ENCODE data around the gene GCNT1.
"Not testable (repeated sequence)": the region's sequence is repeated elsewhere in the genome, so short reads cannot be mapped to it uniquely, and the experiment has no call there.

Gene GCNT1

GRCh38 chr9:76464706-76465105 lies 5.7 kb downstream of the GCNT1 start:
- no peak overlapping the region for H3K27ac ChIP-seq (ENCODE audit: low read length)
- no peaks in the 10 kb centered on the region for H3K9me3 ChIP-seq (ENCODE audit: control insufficient read depth in 1 of 2, low read length in 2 of 2)
- H3K27me3 ChIP-seq (ENCODE audit: low read depth, low read length): no peaks in the 10 kb centered on the region
- H3K36me3 ChIP-seq (ENCODE audit: control insufficient read depth in 1 of 2, insufficient read depth in 2 of 2, low read length in 2 of 2): no peaks in the 10 kb centered on the region
- no peak overlapping the region for H3K4me3 ChIP-seq (ENCODE audit: low read depth in 1 of 2, low read length in 2 of 2)
- H3K4me1 ChIP-seq (ENCODE audit: control insufficient read depth in 1 of 2, insufficient read depth in 2 of 2, low read length in 2 of 2): peaks cover 0 to 5% of the 10 kb centered on the region in 2 donors

DNA sequence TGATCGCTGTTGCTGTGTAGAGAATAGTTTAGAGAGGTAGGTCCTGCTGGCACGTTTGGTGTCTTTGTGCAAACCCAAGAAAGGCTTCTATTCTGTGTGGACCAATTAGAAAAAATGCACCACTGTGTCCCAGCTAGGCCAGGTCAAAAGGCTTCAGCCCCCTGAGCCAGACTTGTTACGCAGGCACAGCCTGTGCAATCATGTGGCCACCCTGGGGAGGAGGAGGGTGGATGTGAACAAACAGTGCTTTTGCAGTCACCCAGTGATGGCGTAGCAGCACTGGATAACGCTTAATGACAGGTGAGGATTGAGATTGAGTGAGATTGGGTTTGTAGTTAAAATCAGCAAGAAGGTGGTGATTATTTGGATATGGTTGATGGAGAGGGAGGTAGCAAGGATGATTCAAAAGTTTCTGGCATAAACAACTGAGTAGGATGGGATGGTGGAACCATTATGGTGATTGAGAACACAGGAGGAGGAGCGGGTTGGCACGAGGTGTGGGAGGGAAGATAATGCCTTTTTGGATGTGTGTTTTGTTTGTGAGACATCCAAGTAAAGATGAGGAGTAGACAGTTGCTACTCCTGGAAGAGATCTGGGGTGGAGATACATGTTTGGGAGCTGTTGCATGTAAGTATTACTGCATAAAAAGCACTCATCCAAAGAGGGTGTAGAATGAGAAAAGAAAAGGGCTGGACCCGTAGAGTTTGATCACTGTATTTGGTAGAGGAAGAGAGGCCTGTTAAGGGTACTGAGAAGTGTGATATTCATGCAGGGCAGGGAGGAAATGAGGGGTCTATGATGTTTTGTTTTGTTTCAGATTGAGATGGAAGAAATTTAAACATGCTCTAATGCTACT lies 6.7 kb downstream of the GCNT1 start:
- Histone ChIP-seq H3K27me3 (ENCODE audit: low read depth, low read length) (no peaks in the 10 kb centered on the region), H3K27ac (ENCODE audit: low read length) (no peak overlapping the region), H3K36me3 (ENCODE audit: control insufficient read depth in 1 of 2, insufficient read depth in 2 of 2, low read length in 2 of 2) (no peaks in the 10 kb centered on the region)

DNA sequence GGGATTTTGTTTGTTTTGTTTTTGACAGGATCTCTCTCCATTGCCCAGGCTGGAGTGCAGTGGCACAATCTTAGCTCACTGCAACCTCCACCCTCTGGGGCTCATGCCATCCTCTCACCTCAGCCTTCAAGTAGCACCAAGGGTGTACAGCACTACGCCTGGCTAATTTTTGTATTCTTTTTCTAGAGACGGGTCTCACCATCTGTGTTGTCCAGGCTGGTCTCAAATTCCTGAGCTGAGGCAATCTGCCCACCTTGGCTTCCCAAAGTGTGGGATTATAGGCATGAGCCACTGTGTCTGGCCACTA lies 7.3 kb downstream of the GCNT1 start:
- no peaks in the 10 kb centered on the region for H3K4me1 ChIP-seq (ENCODE audit: control insufficient read depth in 1 of 2, insufficient read depth in 2 of 2, low read length in 2 of 2)
- no peaks in the 10 kb centered on the region for H3K36me3 ChIP-seq (ENCODE audit: control insufficient read depth in 1 of 2, insufficient read depth in 2 of 2, low read length in 2 of 2)
- no peaks in the 10 kb centered on the region for H3K27me3 ChIP-seq (ENCODE audit: low read depth, low read length)
- H3K27ac ChIP-seq (ENCODE audit: low read length): no peak overlapping the region
- H3K9me3 ChIP-seq (ENCODE audit: control insufficient read depth in 1 of 2, low read length in 2 of 2): no peaks in the 10 kb centered on the region
- no peak overlapping the region for H3K4me3 ChIP-seq (ENCODE audit: low read depth in 1 of 2, low read length in 2 of 2)

More for the DNA sequence above, 6.7 kb downstream of the GCNT1 start:
- Histone ChIP-seq H3K9me3 (ENCODE audit: control insufficient read depth in 1 of 2, low read length in 2 of 2) (no peaks in the 10 kb centered on the region), H3K4me1 (ENCODE audit: control insufficient read depth in 1 of 2, insufficient read depth in 2 of 2, low read length in 2 of 2) (no peaks in the 10 kb centered on the region), H3K4me3 (ENCODE audit: low read depth in 1 of 2, low read length in 2 of 2) (no peak overlapping the region)

DNA sequence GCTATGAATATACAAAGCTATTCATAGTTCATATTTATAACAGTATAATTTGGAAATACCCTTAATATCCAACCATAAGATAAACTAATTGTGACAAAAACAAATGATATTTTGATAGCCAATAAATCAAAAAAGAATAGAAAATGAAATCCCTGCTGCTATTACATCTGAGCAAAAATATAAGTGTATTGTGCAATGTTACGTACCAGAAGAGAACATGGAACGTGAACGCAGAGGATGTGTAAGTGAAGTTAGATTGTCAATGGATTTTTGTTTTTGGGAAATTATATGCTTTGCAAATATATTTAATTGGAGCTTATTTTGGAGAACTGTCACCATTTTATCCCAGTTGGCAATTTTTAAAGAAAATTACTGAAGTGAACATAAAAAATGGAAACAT lies 15.4 kb downstream of the GCNT1 start:
- H3K4me1 ChIP-seq (ENCODE audit: control insufficient read depth in 1 of 2, insufficient read depth in 2 of 2, low read length in 2 of 2): peaks cover 0 to 3% of the 10 kb centered on the region in 2 donors
- H3K27me3 ChIP-seq (ENCODE audit: low read depth, low read length): no peaks in the 10 kb centered on the region
- H3K36me3 ChIP-seq (ENCODE audit: control insufficient read depth in 1 of 2, insufficient read depth in 2 of 2, low read length in 2 of 2): no peaks in the 10 kb centered on the region
- H3K9me3 ChIP-seq (ENCODE audit: control insufficient read depth in 1 of 2, low read length in 2 of 2): no peaks in the 10 kb centered on the region
- no peak overlapping the region for H3K27ac ChIP-seq (ENCODE audit: low read length)
- H3K4me3 ChIP-seq (ENCODE audit: low read depth in 1 of 2, low read length in 2 of 2): no peak overlapping the region

- no peak overlapping the region for H3K4me3 ChIP-seq (ENCODE audit: low read depth in 1 of 2, low read length in 2 of 2)
- peaks cover 0 to 3% of the 10 kb centered on the region in 2 donors for H3K4me1 ChIP-seq (ENCODE audit: control insufficient read depth in 1 of 2, insufficient read depth in 2 of 2, low read length in 2 of 2)
- H3K36me3 ChIP-seq (ENCODE audit: control insufficient read depth in 1 of 2, insufficient read depth in 2 of 2, low read length in 2 of 2): no peaks in the 10 kb centered on the region
- H3K27ac ChIP-seq (ENCODE audit: low read length): no peak overlapping the region
- H3K9me3 ChIP-seq (ENCODE audit: control insufficient read depth in 1 of 2, low read length in 2 of 2): no peaks in the 10 kb centered on the region
- no peaks in the 10 kb centered on the region for H3K27me3 ChIP-seq (ENCODE audit: low read depth, low read length)
Measured at GRCh38 chr9:76475686-76476085, 16.7 kb downstream of the GCNT1 start.

DNA sequence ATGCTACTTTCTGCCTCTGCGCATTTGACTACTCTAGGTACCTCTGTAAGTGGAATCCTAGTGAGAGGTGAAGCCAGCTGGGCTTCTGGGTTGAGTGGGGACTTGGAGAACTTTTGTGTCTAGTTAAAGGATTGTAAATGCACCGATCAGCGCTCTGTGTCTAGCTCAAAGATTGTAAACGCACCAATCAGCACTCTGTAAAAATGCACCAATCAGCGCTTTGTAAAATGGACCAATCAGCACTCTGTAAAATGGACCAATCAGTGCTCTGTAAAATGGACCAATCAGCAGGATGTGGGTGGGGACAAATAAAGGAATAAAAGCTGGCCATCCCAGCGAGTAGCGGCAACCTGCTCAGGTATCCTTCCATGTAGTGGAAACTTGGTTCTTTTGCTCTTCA lies 18.8 kb downstream of the GCNT1 start:
- not testable (repeated sequence) for H3K4me1 ChIP-seq (ENCODE audit: control insufficient read depth in 1 of 2, insufficient read depth in 2 of 2, low read length in 2 of 2); H3K27ac ChIP-seq (ENCODE audit: low read length); H3K4me3 ChIP-seq (ENCODE audit: low read depth in 1 of 2, low read length in 2 of 2); H3K36me3 ChIP-seq (ENCODE audit: control insufficient read depth in 1 of 2, insufficient read depth in 2 of 2, low read length in 2 of 2); H3K27me3 ChIP-seq (ENCODE audit: low read depth, low read length); H3K9me3 ChIP-seq (ENCODE audit: control insufficient read depth in 1 of 2, low read length in 2 of 2)

DNA sequence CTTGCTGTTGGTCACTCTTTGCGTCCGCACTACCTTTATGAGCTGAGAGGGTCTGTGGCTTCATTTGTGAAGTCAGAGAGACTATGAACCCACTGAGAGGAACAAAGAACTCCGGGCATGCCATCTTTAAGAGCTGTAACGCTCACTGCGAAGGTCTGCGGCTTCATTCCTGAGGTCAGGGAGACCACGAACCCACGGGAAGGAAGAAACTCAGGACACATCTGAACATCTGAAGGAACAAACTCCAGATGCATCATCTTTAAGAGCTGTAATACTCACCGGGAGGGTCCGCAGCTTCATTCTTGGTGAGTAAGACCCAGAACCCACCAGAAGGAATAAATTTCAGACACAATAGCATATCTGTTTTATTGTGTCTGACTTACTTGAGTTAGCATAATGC lies 19.2 kb downstream of the GCNT1 start:
- H3K27ac ChIP-seq (ENCODE audit: low read length): no peak overlapping the region
- no peaks in the 10 kb centered on the region for H3K9me3 ChIP-seq (ENCODE audit: control insufficient read depth in 1 of 2, low read length in 2 of 2)
- no peak overlapping the region for H3K4me3 ChIP-seq (ENCODE audit: low read depth in 1 of 2, low read length in 2 of 2)
- H3K4me1 ChIP-seq (ENCODE audit: control insufficient read depth in 1 of 2, insufficient read depth in 2 of 2, low read length in 2 of 2): peaks cover 0 to 3% of the 10 kb centered on the region in 2 donors
- H3K27me3 ChIP-seq (ENCODE audit: low read depth, low read length): no peaks in the 10 kb centered on the region
- no peaks in the 10 kb centered on the region for H3K36me3 ChIP-seq (ENCODE audit: control insufficient read depth in 1 of 2, insufficient read depth in 2 of 2, low read length in 2 of 2)

DNA sequence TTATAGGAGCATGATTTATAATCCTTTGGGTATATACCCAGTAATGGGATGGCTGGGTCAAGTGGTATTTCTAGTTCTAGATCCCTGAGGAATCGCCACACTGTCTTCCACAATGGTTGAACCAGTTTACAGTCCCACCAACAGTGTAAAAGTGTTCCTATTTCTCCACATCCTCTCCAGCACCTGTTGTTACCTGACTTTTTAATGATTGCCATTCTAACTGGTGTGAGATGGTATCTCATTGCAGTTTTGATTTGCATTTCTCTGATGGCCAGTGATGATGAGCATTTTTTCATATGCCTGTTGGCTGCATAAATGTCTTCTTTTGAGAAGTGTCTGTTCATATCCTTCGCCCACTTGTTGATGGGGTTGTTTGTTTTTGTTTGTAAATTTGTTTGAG lies 20.4 kb downstream of the GCNT1 start:
- not testable (repeated sequence) for H3K27me3 ChIP-seq (ENCODE audit: low read depth, low read length); H3K4me1 ChIP-seq (ENCODE audit: control insufficient read depth in 1 of 2, insufficient read depth in 2 of 2, low read length in 2 of 2); H3K9me3 ChIP-seq (ENCODE audit: control insufficient read depth in 1 of 2, low read length in 2 of 2); H3K4me3 ChIP-seq (ENCODE audit: low read depth in 1 of 2, low read length in 2 of 2); H3K27ac ChIP-seq (ENCODE audit: low read length); H3K36me3 ChIP-seq (ENCODE audit: control insufficient read depth in 1 of 2, insufficient read depth in 2 of 2, low read length in 2 of 2)

GRCh38 chr9:76486151-76486550 lies 27.2 kb downstream of the GCNT1 start:
- no peaks in the 10 kb centered on the region for H3K36me3 ChIP-seq (ENCODE audit: control insufficient read depth in 1 of 2, insufficient read depth in 2 of 2, low read length in 2 of 2)
- no peak overlapping the region for H3K27ac ChIP-seq (ENCODE audit: low read length)
- no peaks in the 10 kb centered on the region for H3K9me3 ChIP-seq (ENCODE audit: control insufficient read depth in 1 of 2, low read length in 2 of 2)
- no peaks in the 10 kb centered on the region for H3K4me1 ChIP-seq (ENCODE audit: control insufficient read depth in 1 of 2, insufficient read depth in 2 of 2, low read length in 2 of 2)
- no peak overlapping the region for H3K4me3 ChIP-seq (ENCODE audit: low read depth in 1 of 2, low read length in 2 of 2)
- H3K27me3 ChIP-seq (ENCODE audit: low read depth, low read length): no peaks in the 10 kb centered on the region

GRCh38 chr9:76490249-76490990 lies 31.4 kb downstream of the GCNT1 start:
- Histone ChIP-seq H3K27ac (ENCODE audit: low read length) (no peak overlapping the region), H3K4me1 (ENCODE audit: control insufficient read depth in 1 of 2, insufficient read depth in 2 of 2, low read length in 2 of 2) (no peaks in the 10 kb centered on the region), H3K4me3 (ENCODE audit: low read depth in 1 of 2, low read length in 2 of 2) (no peak overlapping the region), H3K27me3 (ENCODE audit: low read depth, low read length) (no peaks in the 10 kb centered on the region), H3K36me3 (ENCODE audit: control insufficient read depth in 1 of 2, insufficient read depth in 2 of 2, low read length in 2 of 2) (no peaks in the 10 kb centered on the region), H3K9me3 (ENCODE audit: control insufficient read depth in 1 of 2, low read length in 2 of 2) (no peaks in the 10 kb centered on the region)

DNA sequence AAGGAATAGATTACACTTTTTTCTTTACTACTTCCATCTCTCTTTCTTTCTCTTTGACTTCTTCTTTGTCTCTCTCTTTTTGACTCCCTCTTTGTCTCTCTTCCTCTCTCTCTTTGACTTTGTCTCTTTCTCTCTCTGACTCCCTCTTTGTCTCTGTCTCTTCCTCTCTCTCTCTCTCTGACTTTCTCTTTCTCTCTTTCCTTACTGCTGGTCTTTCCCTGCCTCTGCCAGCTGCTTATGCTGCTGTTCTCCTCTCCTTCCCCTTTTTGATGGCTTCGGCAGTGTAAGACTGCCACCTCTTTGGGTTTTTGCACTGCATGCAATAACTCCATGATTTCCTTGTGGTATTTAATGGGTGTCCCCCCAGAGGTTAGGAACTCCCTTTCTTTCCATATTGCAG lies 32.1 kb downstream of the GCNT1 start:
- H3K27ac ChIP-seq (ENCODE audit: low read length); H3K4me3 ChIP-seq (ENCODE audit: low read depth in 1 of 2, low read length in 2 of 2); H3K4me1 ChIP-seq (ENCODE audit: control insufficient read depth in 1 of 2, insufficient read depth in 2 of 2, low read length in 2 of 2); H3K36me3 ChIP-seq (ENCODE audit: control insufficient read depth in 1 of 2, insufficient read depth in 2 of 2, low read length in 2 of 2); H3K9me3 ChIP-seq (ENCODE audit: control insufficient read depth in 1 of 2, low read length in 2 of 2); H3K27me3 ChIP-seq (ENCODE audit: low read depth, low read length): not testable (repeated sequence)

- not testable (repeated sequence) for H3K36me3 ChIP-seq (ENCODE audit: control insufficient read depth in 1 of 2, insufficient read depth in 2 of 2, low read length in 2 of 2); H3K27me3 ChIP-seq (ENCODE audit: low read depth, low read length); H3K4me3 ChIP-seq (ENCODE audit: low read depth in 1 of 2, low read length in 2 of 2); H3K9me3 ChIP-seq (ENCODE audit: control insufficient read depth in 1 of 2, low read length in 2 of 2); H3K27ac ChIP-seq (ENCODE audit: low read length); H3K4me1 ChIP-seq (ENCODE audit: control insufficient read depth in 1 of 2, insufficient read depth in 2 of 2, low read length in 2 of 2)
Measured at GRCh38 chr9:76493496-76493895, 34.5 kb downstream of the GCNT1 start.

All from muscle layer of duodenum (tissue), 2 donors.